ENCODE measurements around the gene PPP1R8.

The PPP1R8 gene

DNA sequence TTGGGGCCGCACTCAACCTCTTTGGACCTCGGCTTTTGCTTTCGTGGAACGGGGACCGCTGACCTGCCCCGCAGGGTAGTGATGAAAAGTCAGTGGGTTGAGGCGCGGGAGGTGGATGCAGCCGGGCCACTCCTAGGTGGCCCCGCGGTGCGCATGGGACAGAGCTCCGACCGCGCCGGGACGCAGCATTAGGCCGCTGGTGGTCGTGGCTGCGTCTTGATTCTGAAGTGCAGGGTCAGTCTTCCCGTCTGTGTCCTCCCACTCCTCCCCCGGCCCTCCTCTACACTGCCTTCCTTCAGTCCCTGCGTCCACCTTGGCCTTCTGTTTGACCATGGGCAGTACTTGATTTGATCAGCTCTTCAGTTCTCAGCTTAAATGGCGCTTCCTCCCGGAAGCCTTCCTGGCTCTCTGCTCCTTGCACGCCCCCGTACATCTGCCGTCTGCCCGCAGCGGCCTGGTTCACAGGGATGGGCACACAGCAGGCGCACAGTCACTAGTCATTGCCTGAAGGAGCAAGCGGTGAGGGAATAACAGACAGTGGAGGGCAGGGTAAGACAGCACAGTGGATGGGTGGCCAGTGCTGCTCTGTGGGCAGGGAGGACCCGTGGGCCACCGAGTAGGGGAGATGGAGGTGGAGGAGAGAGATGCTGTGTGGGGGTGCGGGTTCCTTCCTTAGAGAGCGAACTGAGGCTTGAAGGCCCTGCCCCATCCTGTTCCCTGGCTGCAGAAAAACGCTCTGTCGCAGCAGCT lies 42.4 kb downstream of the PPP1R8 start:
- TF ChIP-seq, protein P1, sequence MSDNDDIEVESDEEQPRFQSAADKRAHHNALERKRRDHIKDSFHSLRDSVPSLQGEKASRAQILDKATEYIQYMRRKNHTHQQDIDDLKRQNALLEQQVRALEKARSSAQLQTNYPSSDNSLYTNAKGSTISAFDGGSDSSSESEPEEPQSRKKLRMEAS (IDR thresholded peaks at IDR 0.05; ENCODE audit: low read depth, low read length): no peak
- TF ChIP-seq MYC (IDR thresholded peaks at IDR 0.05; ENCODE audit: low read depth, low read length) (no peak), POLR2A (IDR thresholded peaks at IDR 0.05; ENCODE audit: extremely low read depth, insufficient read length) (no peak)
- TF ChIP-seq, protein P2, sequence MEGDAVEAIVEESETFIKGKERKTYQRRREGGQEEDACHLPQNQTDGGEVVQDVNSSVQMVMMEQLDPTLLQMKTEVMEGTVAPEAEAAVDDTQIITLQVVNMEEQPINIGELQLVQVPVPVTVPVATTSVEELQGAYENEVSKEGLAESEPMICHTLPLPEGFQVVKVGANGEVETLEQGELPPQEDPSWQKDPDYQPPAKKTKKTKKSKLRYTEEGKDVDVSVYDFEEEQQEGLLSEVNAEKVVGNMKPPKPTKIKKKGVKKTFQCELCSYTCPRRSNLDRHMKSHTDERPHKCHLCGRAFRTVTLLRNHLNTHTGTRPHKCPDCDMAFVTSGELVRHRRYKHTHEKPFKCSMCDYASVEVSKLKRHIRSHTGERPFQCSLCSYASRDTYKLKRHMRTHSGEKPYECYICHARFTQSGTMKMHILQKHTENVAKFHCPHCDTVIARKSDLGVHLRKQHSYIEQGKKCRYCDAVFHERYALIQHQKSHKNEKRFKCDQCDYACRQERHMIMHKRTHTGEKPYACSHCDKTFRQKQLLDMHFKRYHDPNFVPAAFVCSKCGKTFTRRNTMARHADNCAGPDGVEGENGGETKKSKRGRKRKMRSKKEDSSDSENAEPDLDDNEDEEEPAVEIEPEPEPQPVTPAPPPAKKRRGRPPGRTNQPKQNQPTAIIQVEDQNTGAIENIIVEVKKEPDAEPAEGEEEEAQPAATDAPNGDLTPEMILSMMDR (IDR thresholded peaks at IDR 0.05; ENCODE audit: low read depth, low read length): no peak
- DNase-seq (ENCODE audit: low read depth): peak; percentile 56
- peak overlapping the region; percentile 69 for H3K4me3 ChIP-seq (ENCODE audit: low read depth, low read length)

- TF ChIP-seq POLR2A (IDR thresholded peaks at IDR 0.05; ENCODE audit: extremely low read depth, insufficient read length) (no peak), MYC (IDR thresholded peaks at IDR 0.05; ENCODE audit: low read depth, low read length) (no peak)
- TF ChIP-seq, protein P2 (IDR thresholded peaks at IDR 0.05; ENCODE audit: low read depth, low read length): no peak
- TF ChIP-seq, protein P1 (IDR thresholded peaks at IDR 0.05; ENCODE audit: low read depth, low read length): no peak
- DNase-seq (ENCODE audit: low read depth): no peak
- H3K4me3 ChIP-seq (ENCODE audit: low read depth, low read length): no peak overlapping the region
Observed at GRCh38 chr1:27873671-27874384, 43.2 kb downstream of the PPP1R8 start.

DNA sequence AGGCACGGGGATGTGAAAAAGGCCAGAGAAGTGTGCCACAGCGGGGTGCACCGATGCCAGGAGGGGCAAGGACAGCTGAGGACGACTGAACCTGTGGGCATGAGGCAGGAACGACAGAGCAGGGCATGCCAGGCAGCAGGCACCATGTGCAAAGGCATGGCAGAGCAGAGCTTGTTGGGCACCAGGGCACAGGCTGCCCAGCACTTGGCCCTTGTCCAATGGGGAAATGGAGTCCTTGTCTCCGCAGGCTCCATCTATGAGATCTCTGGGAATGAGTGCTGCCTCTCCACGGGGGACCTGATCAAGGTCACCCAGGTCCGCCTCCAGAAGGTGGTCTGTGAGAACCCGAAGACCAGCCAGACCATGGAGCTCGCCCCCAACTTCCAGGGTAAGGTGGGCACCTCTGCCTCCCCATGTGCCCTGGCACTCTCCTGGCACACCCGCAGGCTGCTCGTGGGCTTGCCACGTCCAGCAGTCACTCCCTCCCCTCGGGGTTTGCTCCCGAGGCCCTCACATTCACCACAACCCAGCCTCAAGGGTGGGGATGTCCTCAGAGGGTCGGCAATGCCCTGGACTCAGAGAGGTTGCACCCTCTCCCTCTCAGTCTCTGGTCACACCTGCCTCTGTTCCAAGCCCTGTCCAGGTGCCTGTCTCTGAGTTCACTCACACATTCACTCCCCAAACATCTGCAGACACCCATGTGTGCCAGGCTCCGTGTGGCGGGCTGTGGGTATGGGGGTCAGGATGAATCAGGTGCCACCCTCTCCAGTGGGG lies 45.9 kb downstream of the PPP1R8 start:
- TF ChIP-seq POLR2A (IDR thresholded peaks at IDR 0.05; ENCODE audit: extremely low read depth, insufficient read length) (no peak), MYC (IDR thresholded peaks at IDR 0.05; ENCODE audit: low read depth, low read length) (no peak)
- TF ChIP-seq, protein P2 (IDR thresholded peaks at IDR 0.05; ENCODE audit: low read depth, low read length): no peak
- TF ChIP-seq, protein P1 (IDR thresholded peaks at IDR 0.05; ENCODE audit: low read depth, low read length): no peak
- DNase-seq (ENCODE audit: low read depth): no peak
- H3K4me3 ChIP-seq (ENCODE audit: low read depth, low read length): no peak overlapping the region

- no peak overlapping the region for H3K4me3 ChIP-seq (ENCODE audit: low read depth, low read length)
- TF ChIP-seq MYC (IDR thresholded peaks at IDR 0.05; ENCODE audit: low read depth, low read length) (no peak), POLR2A (IDR thresholded peaks at IDR 0.05; ENCODE audit: extremely low read depth, insufficient read length) (no peak)
- TF ChIP-seq, protein P1 (IDR thresholded peaks at IDR 0.05; ENCODE audit: low read depth, low read length): no peak
- TF ChIP-seq, protein P2 (IDR thresholded peaks at IDR 0.05; ENCODE audit: low read depth, low read length): no peak
- no peak for DNase-seq (ENCODE audit: low read depth)
Observed at GRCh38 chr1:27877115-27877416, 46.5 kb downstream of the PPP1R8 start.

GRCh38 chr1:27878039-27878438 lies 47.5 kb downstream of the PPP1R8 start:
- no peak overlapping the region for H3K4me3 ChIP-seq (ENCODE audit: low read depth, low read length)
- TF ChIP-seq MYC (IDR thresholded peaks at IDR 0.05; ENCODE audit: low read depth, low read length) (no peak), POLR2A (IDR thresholded peaks at IDR 0.05; ENCODE audit: extremely low read depth, insufficient read length) (no peak)
- TF ChIP-seq, protein P1 (IDR thresholded peaks at IDR 0.05; ENCODE audit: low read depth, low read length): no peak
- TF ChIP-seq, protein P2 (IDR thresholded peaks at IDR 0.05; ENCODE audit: low read depth, low read length): no peak
- DNase-seq (ENCODE audit: low read depth): no peak
